ENCODE data around the gene BLOC1S1. TPM values are rescaled to one million over a fixed set of nuclear protein-coding genes. Genes with fewer than 3 reads are reported as not detected.

The BLOC1S1 gene
- total and polyA plus RNA-seq, 3 donors from 2014 or later, result 108 to 145 (median 110) TPM

- Histone ChIP-seq H3K36me3 (ENCODE audit: low read depth, missing control alignments) (no peaks in the 10 kb centered on the region), H3K4me1 (no peaks in the 10 kb centered on the region), H3K9me3 (no peaks in the 10 kb centered on the region), H3K4me3 (no peak overlapping the region), H3K27me3 (no peaks in the 10 kb centered on the region), H3K27ac (no peak overlapping the region)
- intact Hi-C loops (cut with DNase I; ENCODE audit: low total_unique reads), result no loop called here
- no peak for DNase-seq
- WGBS, 2 donors, result 85 to 91% methylated on average over 19 to 21 of the region's 21 CpGs
- no peak for TF ChIP-seq POLR2A (IDR thresholded peaks at IDR 0.05)
- TF ChIP-seq CTCF (IDR thresholded peaks at IDR 0.05), result no peak
These were observed 15.4 kb upstream of the BLOC1S1 start for GRCh38 chr12:55700255-55701018.

GRCh38 chr12:55702861-55703260, 13.0 kb upstream of the BLOC1S1 start:
- TF ChIP-seq POLR2A (IDR thresholded peaks at IDR 0.05) (no peak), CTCF (IDR thresholded peaks at IDR 0.05) (no peak)
- Histone ChIP-seq H3K27me3 (no peaks in the 10 kb centered on the region), H3K4me3 (no peak overlapping the region), H3K27ac (no peak overlapping the region), H3K9me3 (no peaks in the 10 kb centered on the region), H3K36me3 (ENCODE audit: low read depth, missing control alignments) (no peaks in the 10 kb centered on the region), H3K4me1 (peaks cover 6% of the 10 kb centered on the region)
- intact Hi-C loops (cut with DNase I; ENCODE audit: low total_unique reads), result no loop called here
- no peak for DNase-seq
- WGBS, 2 donors, result 90 to 92% methylated on average over 8 of the region's 8 CpGs

- no peaks in the 10 kb centered on the region for H3K9me3 ChIP-seq
- no peaks in the 10 kb centered on the region for H3K36me3 ChIP-seq (ENCODE audit: low read depth, missing control alignments)
- TF ChIP-seq CTCF (IDR thresholded peaks at IDR 0.05) (no peak), POLR2A (IDR thresholded peaks at IDR 0.05) (no peak)
- no peak overlapping the region for H3K4me3 ChIP-seq
- no peak overlapping the region for H3K27ac ChIP-seq
- no peaks in the 10 kb centered on the region for H3K27me3 ChIP-seq
- WGBS, 2 donors, result 63 to 71% methylated on average over 2 of the region's 2 CpGs
- intact Hi-C loops (cut with DNase I; ENCODE audit: low total_unique reads), result no loop called here
- DNase-seq, result no peak
- H3K4me1 ChIP-seq, result peaks cover 8% of the 10 kb centered on the region
These were observed 12.6 kb upstream of the BLOC1S1 start for GRCh38 chr12:55703288-55703687.

GRCh38 chr12:55703901-55704761, 11.7 kb upstream of the BLOC1S1 start:
- WGBS, 2 donors, result 81 to 86% methylated on average over 6 of the region's 6 CpGs
- intact Hi-C loops (cut with DNase I; ENCODE audit: low total_unique reads), result no loop called here
- no peak for TF ChIP-seq POLR2A (IDR thresholded peaks at IDR 0.05)
- no peak for TF ChIP-seq CTCF (IDR thresholded peaks at IDR 0.05)
- no peak for DNase-seq
- H3K4me3 ChIP-seq, result no peak overlapping the region
- H3K9me3 ChIP-seq, result no peaks in the 10 kb centered on the region
- no peak overlapping the region for H3K27ac ChIP-seq
- H3K4me1 ChIP-seq, result peaks cover 14% of the 10 kb centered on the region
- no peaks in the 10 kb centered on the region for H3K36me3 ChIP-seq (ENCODE audit: low read depth, missing control alignments)
- no peaks in the 10 kb centered on the region for H3K27me3 ChIP-seq
